Right renal pelvis (tissue), 4 donors: ENCODE results near the gene CBARP. TPM values are rescaled to one million over a fixed set of nuclear protein-coding genes. Genes with fewer than 3 reads are reported as not detected.

Source experiments
- DNase-seq, 4 donors: peaks; one replicate each; pipeline ENCODE4 v3.0.0-alpha.2; 2013; ENCODE audit warnings: low read depth in 4 of 4, low spot score in 3 of 4, missing footprints in 1 of 4
- polyA plus RNA-seq, 4 donors: library from polyadenylated mRNA; unstranded; fragments of 120-200 nt; gene quantifications; one replicate each; pipeline ENCODE4 v1.2.1, GENCODE V29; 2013; ENCODE audit not compliant: insufficient read length in 4 of 4

Gene CBARP
- polyA plus RNA-seq, 4 donors = 1.6 to 5.3 (median 1.7) TPM

- DNase-seq = no peak
Measured at GRCh38 chr19:1275976-1276627, 38.3 kb upstream of the CBARP start.

DNA sequence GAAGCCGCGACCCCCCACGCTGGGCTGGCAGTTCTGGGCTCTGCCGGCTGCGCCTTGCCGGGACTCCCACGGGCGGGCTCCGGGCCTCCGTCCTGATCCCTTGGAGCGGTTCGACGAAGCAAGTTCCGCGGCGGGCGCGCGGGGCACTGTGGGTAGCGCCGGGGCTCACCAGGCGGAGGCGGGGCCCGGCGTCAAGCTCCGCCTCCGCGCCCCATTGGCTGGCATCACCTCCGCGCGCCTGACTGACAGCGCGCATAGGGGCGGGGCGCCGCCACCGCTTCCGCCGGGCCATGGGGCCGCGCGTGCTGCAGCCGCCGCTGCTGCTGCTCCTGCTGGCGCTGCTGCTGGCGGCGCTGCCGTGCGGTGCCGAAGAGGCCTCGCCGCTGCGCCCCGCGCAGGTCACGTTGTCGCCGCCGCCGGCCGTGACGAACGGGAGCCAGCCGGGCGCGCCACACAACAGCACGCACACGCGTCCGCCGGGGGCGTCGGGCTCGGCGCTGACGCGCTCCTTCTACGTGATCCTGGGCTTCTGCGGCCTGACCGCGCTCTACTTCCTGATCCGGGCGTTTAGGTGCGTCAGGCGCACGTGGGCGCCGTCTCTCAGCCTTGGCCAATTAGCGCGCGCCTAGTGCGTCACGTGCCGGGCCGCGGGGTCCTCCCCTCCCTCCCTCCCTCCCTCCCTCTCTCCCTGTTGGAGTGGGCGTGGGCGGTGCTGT, 37.6 kb upstream of the CBARP start, which contains the start of gene FAM174C:
Gene FAM174C (plus strand): TSS at position 271 of the 716 bp plus-strand sequence. CDS start 20 bp downstream, at position 291.
- peak; percentile 86 to 94 (median 91) for DNase-seq

DNA sequence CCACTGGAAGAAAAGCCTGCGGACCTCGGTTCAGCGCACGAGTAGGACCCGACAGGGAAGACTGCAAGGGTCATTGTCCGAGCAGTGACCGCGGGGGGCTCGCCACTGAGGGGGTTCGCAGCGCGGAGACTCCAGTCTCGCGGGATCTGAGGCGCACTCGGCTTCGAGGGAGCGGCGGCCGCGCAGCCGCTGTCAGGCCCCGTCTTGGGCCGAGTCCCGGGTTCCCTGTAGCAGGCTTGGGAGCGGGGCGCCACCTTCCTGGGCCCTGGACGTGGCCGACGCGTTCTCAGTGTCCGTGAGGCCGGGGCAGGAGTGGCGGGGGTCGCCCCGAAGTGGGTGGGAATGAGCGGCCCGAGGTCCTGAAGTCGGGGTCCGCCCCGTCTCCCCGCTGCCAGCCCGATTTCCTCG, 37.1 kb upstream of the CBARP start:
- no peak for DNase-seq

DNA sequence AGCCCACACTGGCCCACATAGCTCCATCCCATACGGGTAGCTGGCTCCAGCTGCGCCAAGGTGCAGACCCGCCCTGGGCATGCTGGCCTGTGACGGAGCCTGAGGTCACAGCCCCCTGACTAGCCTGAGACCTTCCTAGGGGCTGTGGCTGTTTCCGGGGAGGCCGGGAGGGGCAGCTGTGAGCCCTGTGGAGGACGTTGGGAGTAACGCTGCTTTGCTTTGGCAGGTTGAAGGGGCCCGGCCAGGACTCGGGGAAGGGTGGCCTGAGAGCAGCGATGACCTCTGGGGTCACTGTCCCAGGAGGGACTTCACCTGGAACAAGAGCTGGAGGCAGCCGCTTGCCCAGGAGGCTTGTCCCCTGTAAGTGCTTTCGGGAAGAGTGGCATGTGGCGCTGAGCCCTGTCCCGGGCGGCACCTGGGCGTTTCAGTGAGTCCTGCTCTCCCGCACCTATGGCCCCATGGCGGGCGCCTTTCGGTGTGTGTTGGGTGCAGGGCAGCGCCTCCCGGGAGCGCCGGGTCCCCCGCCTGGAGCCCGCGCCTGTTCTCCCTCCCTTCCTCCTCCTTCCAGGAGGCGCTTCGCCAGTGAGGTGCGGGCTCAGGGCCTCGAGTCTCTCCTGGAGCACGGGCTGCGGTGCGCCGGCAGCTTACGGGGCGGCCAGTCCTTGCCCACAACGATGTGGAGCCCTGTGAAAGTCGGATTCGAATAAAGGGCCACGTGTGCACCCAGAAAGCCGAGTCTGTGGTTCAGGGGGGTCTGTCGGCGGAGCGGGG, 36.5 kb upstream of the CBARP start:
- no peak for DNase-seq

DNA sequence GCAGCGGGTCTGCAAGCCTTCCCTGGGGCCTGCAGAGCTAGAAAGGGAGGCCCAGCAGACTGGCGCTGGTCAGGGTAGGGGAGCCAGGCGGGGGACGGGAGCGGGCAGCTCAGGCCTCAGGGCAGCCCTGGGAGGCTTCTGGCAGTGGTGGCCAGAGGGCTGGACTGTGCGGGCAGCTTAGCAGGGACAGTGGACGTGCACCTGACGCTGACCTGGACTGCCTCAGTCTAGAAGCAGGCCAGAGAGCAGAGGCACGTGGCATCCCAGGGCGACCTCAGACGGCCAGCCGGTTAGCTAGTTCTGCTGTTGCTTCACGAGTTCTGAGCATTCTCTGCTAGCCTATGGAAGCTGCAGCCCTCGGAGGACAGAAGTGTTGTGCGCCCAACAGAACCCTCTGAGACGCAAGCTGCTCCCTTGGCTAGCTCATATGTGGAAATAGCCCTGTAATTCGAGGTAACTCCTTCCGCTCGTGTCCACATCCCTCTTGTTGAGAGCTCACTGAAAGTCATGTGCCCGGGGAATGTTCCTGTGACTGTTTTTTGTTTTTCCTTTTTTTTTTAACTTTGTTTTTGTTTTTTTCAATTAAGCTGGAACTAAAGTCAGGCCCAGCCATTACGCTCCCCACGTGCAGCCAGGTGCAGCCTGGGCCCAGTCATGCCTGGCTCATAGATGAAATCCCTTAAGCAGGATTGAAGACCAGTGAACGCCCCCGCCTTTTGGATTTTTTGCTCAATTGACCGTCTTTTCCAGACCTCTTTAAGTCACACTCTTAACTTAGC, 35.6 kb upstream of the CBARP start:
- DNase-seq = no peak

GRCh38 chr19:1272423-1273262, 34.8 kb upstream of the CBARP start:
- DNase-seq = no peak

- no peak for DNase-seq
Measured at GRCh38 chr19:1271528-1272422, 34.0 kb upstream of the CBARP start.

DNA sequence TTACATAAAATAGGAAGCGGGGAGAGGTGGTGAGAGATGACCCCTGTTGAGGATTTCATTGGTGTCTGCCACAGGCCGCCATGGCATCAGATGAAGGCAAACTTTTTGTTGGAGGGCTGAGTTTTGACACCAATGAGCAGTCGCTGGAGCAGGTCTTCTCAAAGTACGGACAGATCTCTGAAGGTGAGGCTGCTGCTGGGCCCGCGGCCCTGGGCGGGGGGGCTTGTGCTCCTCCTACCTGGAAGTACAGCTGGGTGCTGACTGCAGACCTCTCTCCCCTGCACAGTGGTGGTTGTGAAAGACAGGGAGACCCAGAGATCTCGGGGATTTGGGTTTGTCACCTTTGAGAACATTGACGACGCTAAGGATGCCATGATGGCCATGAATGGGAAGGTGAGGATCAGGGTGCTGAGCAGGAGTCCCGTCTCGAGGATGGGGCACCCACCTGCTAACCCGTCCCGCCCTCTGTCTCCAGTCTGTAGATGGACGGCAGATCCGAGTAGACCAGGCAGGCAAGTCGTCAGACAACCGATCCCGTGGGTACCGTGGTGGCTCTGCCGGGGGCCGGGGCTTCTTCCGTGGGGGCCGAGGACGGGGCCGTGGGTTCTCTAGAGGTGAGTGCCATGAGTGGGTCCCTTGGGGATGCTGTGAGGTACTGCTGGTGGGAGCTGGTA, 33.2 kb upstream of the CBARP start:
- DNase-seq = no peak

- no peak for DNase-seq
Measured at GRCh38 chr19:1270213-1270853, 32.5 kb upstream of the CBARP start.

- DNase-seq = no peak
Measured at GRCh38 chr19:1269478-1270212, 31.8 kb upstream of the CBARP start.

- peak; percentile 94 to 98 (median 97) for DNase-seq
Measured at GRCh38 chr19:1269065-1269477, 31.3 kb upstream of the CBARP start, which contains the start of gene CIRBP. Gene CIRBP (plus strand): TSS chr19:1269332. CDS start chr19:1270934, 1,602 bp downstream.

- DNase-seq = no peak
Measured at GRCh38 chr19:1268226-1269064, 30.6 kb upstream of the CBARP start.

- no peak for DNase-seq
Measured at GRCh38 chr19:1267477-1268225, 29.8 kb upstream of the CBARP start.

DNA sequence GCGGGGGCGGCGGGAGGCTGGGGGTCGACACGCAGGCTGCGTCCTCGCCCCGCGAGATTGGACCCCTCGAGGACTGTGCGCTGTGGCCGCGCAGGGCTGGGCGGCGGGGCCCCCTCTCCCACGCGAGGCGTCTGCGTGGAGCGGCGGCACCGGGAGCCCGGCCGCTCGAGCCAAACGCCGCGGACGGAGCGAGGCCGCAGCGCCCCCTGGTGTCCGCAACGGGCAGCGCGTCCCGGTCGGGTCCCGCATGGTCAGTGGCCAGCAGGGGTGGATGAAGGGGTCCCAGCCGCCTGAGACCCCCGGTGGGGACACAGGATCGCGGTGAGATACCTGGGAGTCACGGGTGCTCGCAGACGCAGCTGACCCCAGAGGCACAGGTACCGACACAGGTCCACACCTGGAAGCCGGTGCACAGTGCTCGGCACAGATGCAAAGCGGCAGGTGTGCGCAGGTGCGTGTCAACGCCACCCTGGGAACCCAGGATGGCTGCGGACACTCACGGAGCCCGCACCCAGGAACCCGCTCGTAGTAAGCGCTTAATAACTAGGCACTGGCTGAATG, 29.2 kb upstream of the CBARP start:
- no peak for DNase-seq
